Body of pancreas (tissue), 4 donors: ENCODE measurements around the gene GPR27.

Source experiments
- POLR2A ChIP-seq, 3 donors: fragments of 450-650 bp; IDR thresholded peaks; one replicate each; pipeline ENCODE4 v1.6.1; 2016; ENCODE audit warnings: antibody characterized with exemption in 3 of 3, mild to moderate bottlenecking in 2 of 3
- TF ChIP-seq, protein P1 (sequence below), 7 experiments: fragments of 450-650 bp in 4 of 7; fragments of 200-600 bp in 3 of 7; sonication (generic) in 3 of 7; IDR thresholded peaks; one replicate each; pipeline ENCODE4 v1.5.1; 2016 to 2019; ENCODE audit warnings: antibody characterized with exemption in 7 of 7

DNA sequence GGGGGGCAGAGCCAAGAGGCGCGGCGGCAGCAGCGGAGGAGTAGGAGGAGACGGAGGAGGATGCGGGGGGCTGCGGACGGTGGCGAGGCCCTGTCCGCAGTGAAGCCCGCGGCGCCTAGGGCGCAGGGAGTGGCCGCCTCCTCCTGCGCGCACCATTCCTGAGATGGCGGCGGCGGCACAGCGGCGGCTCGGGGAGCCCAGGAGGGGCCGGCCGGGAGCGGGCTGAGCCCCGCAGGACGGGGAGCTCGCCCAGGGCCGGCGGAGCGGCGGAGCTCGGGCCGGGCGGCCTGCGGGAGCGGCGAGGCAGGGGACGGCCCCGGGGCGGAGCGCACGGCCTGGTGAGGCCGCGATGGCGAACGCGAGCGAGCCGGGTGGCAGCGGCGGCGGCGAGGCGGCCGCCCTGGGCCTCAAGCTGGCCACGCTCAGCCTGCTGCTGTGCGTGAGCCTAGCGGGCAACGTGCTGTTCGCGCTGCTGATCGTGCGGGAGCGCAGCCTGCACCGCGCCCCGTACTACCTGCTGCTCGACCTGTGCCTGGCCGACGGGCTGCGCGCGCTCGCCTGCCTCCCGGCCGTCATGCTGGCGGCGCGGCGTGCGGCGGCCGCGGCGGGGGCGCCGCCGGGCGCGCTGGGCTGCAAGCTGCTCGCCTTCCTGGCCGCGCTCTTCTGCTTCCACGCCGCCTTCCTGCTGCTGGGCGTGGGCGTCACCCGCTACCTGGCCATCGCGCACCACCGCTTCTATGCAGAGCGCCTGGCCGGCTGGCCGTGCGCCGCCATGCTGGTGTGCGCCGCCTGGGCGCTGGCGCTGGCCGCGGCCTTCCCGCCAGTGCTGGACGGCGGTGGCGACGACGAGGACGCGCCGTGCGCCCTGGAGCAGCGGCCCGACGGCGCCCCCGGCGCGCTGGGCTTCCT, at the start of gene GPR27:
- TF ChIP-seq, protein P1, sequence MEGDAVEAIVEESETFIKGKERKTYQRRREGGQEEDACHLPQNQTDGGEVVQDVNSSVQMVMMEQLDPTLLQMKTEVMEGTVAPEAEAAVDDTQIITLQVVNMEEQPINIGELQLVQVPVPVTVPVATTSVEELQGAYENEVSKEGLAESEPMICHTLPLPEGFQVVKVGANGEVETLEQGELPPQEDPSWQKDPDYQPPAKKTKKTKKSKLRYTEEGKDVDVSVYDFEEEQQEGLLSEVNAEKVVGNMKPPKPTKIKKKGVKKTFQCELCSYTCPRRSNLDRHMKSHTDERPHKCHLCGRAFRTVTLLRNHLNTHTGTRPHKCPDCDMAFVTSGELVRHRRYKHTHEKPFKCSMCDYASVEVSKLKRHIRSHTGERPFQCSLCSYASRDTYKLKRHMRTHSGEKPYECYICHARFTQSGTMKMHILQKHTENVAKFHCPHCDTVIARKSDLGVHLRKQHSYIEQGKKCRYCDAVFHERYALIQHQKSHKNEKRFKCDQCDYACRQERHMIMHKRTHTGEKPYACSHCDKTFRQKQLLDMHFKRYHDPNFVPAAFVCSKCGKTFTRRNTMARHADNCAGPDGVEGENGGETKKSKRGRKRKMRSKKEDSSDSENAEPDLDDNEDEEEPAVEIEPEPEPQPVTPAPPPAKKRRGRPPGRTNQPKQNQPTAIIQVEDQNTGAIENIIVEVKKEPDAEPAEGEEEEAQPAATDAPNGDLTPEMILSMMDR (IDR thresholded peaks at IDR 0.05) = no peak
- TF ChIP-seq POLR2A (IDR thresholded peaks at IDR 0.05) = peak in 1 of 3 donors; percentile 12
